Adrenal gland (tissue), 12 donors: Measurements from ENCODE around the gene SFRP4. TPM values are rescaled to one million over a fixed set of nuclear protein-coding genes. Genes with fewer than 3 reads are reported as not detected.

Experiments
- DNase-seq, 7 donors: peaks; one replicate each; pipeline ENCODE4 v3.0.0-alpha.2; 2019 to 2020
- H3K27ac ChIP-seq, 5 donors: fragments of 200-600 bp; sonication (generic) in 4 of 5; 1 replicate in 3 of 5; 2 replicates in 2 of 5; pipeline versions ENCODE4 v1.5.1 to v1.8.0; 2016 to 2020; ENCODE audit warnings: mild to moderate bottlenecking in 1 of 5
- H3K27me3 ChIP-seq: fragments of 200-600 bp; 2 replicates; pipeline ENCODE4 v1.8.0; 2021
- H3K36me3 ChIP-seq, 2 donors: fragments of 200-600 bp; replicated peaks in 1 of 2; 1 replicate in 1 of 2; 2 replicates in 1 of 2; pipeline versions ENCODE4 v1.5.1 to v1.8.0; 2018 to 2022
- H3K4me1 ChIP-seq, 2 donors: fragments of 200-600 bp; replicated peaks in 1 of 2; 1 replicate in 1 of 2; 2 replicates in 1 of 2; pipeline versions ENCODE4 v1.5.1 to v1.8.0; 2018 to 2021
- H3K4me3 ChIP-seq, 4 donors: fragments of 200-600 bp; sonication (generic) in 3 of 4; one replicate each; pipeline ENCODE4 v1.5.1; 2016 to 2018
- H3K9me3 ChIP-seq, 3 donors: fragments of 200-600 bp; sonication (generic) in 1 of 3; replicated peaks in 1 of 3; 1 replicate in 2 of 3; 2 replicates in 1 of 3; pipeline versions ENCODE4 v1.5.1 to v1.8.0; 2016 to 2021
- POLR2A ChIP-seq, 2 donors: fragments of 450-650 bp; IDR thresholded peaks; one replicate each; pipeline ENCODE4 v1.6.1; 2017; ENCODE audit warnings: antibody characterized with exemption in 2 of 2, mild to moderate bottlenecking in 2 of 2, moderate library complexity in 1 of 2
- WGBS, 4 donors: extraction: QIAGEN DNeasy Blood & Tissue Kit in 2 of 4; methylation state at CpG; one replicate each; pipeline versions ENCODE4 v1.1.5 to v1.1.7; 2013 to 2017; 5-methylcytosine and 5-hydroxymethylcytosine counted together
- intact Hi-C, 2 donors: fragments of 100-400 bp; cut with DNase I; formaldehyde crosslinking; loops; one replicate each; pipeline versions ENCODE4 v1.14.1 to v1.15.0; 2022 to 2023
- polyA plus RNA-seq, 3 donors: library from polyadenylated mRNA; stranded (reverse); fragments of 200-250 nt in 2 of 3; fragments of 350-450 nt in 1 of 3; fragmentation: Illumina TruSeq in 1 of 3; extraction: RNeasy Lipid Tissue Mini Kit (QIAGEN cat#74804) in 1 of 3; gene quantifications; one replicate each; pipeline ENCODE4 v1.2.3, GENCODE V29; 2013 to 2014
- total RNA-seq, 9 donors: library from RNA; depleted of rRNA in 4 of 9; stranded (reverse); fragments of >200 nt in 4 of 9; fragments of 120-200 nt in 1 of 9; fragmentation: NEBNext Ultra II Directional in 1 of 9; extraction: Animal tissue kit (Norgen Biotek cat#: 25700) in 1 of 9; gene quantifications; one replicate each; pipeline versions ENCODE4 v1.1.0 to v1.2.4, GENCODE V29; 2013 to 2023
- TF ChIP-seq, protein P1 (sequence below), 6 experiments: fragments of 450-650 bp in 4 of 6; fragments of 200-600 bp in 2 of 6; sonication (generic) in 1 of 6; IDR thresholded peaks; 1 replicate in 5 of 6; 2 replicates in 1 of 6; pipeline versions ENCODE4 v1.5.1 to v1.8.0; 2016 to 2021; ENCODE audit warnings: antibody characterized with exemption in 6 of 6, mild to moderate bottlenecking in 2 of 6, moderate library complexity in 1 of 6
- donor health status: healthy with polysubstance abuse.
- donor health status: Bipolar disorder and iron deficiency.
- donor health status: DM: yes; HTN: yes; CAD: no.
- donor health status: DM: no; HTN: no; CAD: no.
- donor health status: DM: no; HTN: no; CAD: no.
- donor health status: DM: yes; HTN: yes; CAD: no.

Gene SFRP4
- total and polyA plus RNA-seq, 12 donors, result 1.1 to 21.0 (median 10.0) TPM

DNA sequence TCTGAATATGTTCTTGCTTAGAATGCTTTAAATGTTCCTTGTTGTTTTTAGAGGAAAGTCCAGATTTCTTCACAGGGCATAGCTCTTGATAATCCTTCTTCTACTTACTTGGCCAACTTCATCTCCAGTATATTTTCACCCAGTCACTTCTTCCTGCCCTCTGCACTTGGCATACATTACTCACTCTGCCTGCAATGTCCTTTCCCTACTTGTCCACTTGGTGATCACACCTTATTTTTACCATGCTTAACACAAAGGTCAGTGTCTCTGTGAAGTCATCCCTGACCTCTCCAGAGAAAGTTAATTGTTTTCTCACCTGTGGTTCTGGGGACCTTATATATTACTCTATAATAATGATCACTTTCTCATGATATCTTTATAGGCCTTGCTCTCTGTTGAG, 23.3 kb downstream of the SFRP4 start:
- Histone ChIP-seq H3K9me3 (no peaks in the 10 kb centered on the region), H3K4me3 (no peak overlapping the region), H3K27ac (no peak overlapping the region), H3K36me3 (no peaks in the 10 kb centered on the region), H3K27me3 (no peaks in the 10 kb centered on the region), H3K4me1 (no peaks in the 10 kb centered on the region)
- TF ChIP-seq, protein P1, sequence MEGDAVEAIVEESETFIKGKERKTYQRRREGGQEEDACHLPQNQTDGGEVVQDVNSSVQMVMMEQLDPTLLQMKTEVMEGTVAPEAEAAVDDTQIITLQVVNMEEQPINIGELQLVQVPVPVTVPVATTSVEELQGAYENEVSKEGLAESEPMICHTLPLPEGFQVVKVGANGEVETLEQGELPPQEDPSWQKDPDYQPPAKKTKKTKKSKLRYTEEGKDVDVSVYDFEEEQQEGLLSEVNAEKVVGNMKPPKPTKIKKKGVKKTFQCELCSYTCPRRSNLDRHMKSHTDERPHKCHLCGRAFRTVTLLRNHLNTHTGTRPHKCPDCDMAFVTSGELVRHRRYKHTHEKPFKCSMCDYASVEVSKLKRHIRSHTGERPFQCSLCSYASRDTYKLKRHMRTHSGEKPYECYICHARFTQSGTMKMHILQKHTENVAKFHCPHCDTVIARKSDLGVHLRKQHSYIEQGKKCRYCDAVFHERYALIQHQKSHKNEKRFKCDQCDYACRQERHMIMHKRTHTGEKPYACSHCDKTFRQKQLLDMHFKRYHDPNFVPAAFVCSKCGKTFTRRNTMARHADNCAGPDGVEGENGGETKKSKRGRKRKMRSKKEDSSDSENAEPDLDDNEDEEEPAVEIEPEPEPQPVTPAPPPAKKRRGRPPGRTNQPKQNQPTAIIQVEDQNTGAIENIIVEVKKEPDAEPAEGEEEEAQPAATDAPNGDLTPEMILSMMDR (IDR thresholded peaks at IDR 0.05), result no peak
- TF ChIP-seq POLR2A (IDR thresholded peaks at IDR 0.05), result no peak
- DNase-seq, result no peak
- intact Hi-C loops, result loop anchor here in 1 of 2 donors (10.0 kb wide), 1 partner anchor 331 kb away; no protein-coding TSS in a partner anchor

- TF ChIP-seq, protein P1 (IDR thresholded peaks at IDR 0.05), result no peak
- intact Hi-C loops, result no loop called here
- WGBS, 4 donors, result 75 to 82% (median 81%) methylated on average over 6 of the region's 6 CpGs
- Histone ChIP-seq H3K9me3 (no peaks in the 10 kb centered on the region), H3K36me3 (no peaks in the 10 kb centered on the region), H3K27me3 (no peaks in the 10 kb centered on the region), H3K4me3 (no peak overlapping the region), H3K27ac (no peak overlapping the region), H3K4me1 (no peaks in the 10 kb centered on the region)
- no peak for DNase-seq
These were observed 34.5 kb downstream of the SFRP4 start for GRCh38 chr7:37882086-37882485.

Other genes starting within 250 kb of the SFRP4 start
- gene GPR141, start 233.1 kb downstream of the SFRP4 start, total RNA-seq, result 1 to 10 TPM in 3 of 9 donors, under 1 TPM in 5, not detected in 1; 0.17 to 2.2 (median 0.95) TPM
- gene GPR141, start 233.1 kb downstream of the SFRP4 start, polyA plus RNA-seq, result under 1 TPM in 1 of 3 donors, not detected in 2; 0.24 TPM
- gene NME8, start 68.2 kb downstream of the SFRP4 start, total RNA-seq, result not detected
- gene NME8, start 68.2 kb downstream of the SFRP4 start, polyA plus RNA-seq, result 1 to 10 TPM in 1 of 3 donors, under 1 TPM in 1, not detected in 1; 0.64 to 1.9 TPM
- 100 to 1,000 TPM in 5 of 9 donors, 10 to 100 TPM in 3, 1 to 10 TPM in 1; 4.8 to 210 (median 104) TPM for gene EPDR1, start 3.8 kb upstream of the SFRP4 start, total RNA-seq
- 10 to 100 TPM in 1 of 3 donors, 1 to 10 TPM in 2; 8.5 to 66.6 (median 8.7) TPM for gene EPDR1, start 3.8 kb upstream of the SFRP4 start, polyA plus RNA-seq